Naive B cell (primary cell): ENCODE data around the gene OVOL3. TPM values are rescaled to one million over a fixed set of nuclear protein-coding genes. Genes with fewer than 3 reads are reported as not detected.
"Not testable (repeated sequence)": the region's sequence is repeated elsewhere in the genome, so short reads cannot be mapped to it uniquely, and the experiment has no call there.

Source experiments
- ATAC-seq, 2 donors: fragments of 150-1000 bp; cut with Tn5 transposase; 2 replicates each; pipeline ENCODE4 v1.10.0; 2021; ENCODE audit warnings: low read depth in 2 of 2, mild to moderate bottlenecking in 2 of 2, moderate library complexity in 2 of 2
- DNase-seq: peaks from one replicate; pipeline ENCODE4 v3.0.0; 2022
- H3K27ac Mint-ChIP-seq, 6 donors: one replicate each; pipeline ENCODE4 v1.8.0; 2020 to 2022; ENCODE audit warnings: mild to moderate bottlenecking in 6 of 6, mixed read lengths in 6 of 6, moderate library complexity in 5 of 6, inconsistent platforms in 2 of 6
- H3K27me3 Mint-ChIP-seq, 3 donors: one replicate each; pipeline ENCODE4 v1.8.0; 2021 to 2022; ENCODE audit warnings: mixed read lengths in 3 of 3, mild to moderate bottlenecking in 1 of 3
- H3K36me3 Mint-ChIP-seq, 2 donors: one replicate each; pipeline ENCODE4 v1.8.0; 2020 to 2022; ENCODE audit warnings: mixed read lengths in 2 of 2, inconsistent platforms in 1 of 2, mild to moderate bottlenecking in 1 of 2
- H3K4me1 Mint-ChIP-seq, 3 donors: one replicate each; pipeline ENCODE4 v1.8.0; 2020 to 2022; ENCODE audit warnings: mixed read lengths in 3 of 3, inconsistent platforms in 1 of 3, mild to moderate bottlenecking in 1 of 3, moderate library complexity in 1 of 3
- H3K4me3 Mint-ChIP-seq, 8 donors: one replicate each; pipeline ENCODE4 v1.8.0; 2020 to 2022; ENCODE audit warnings: mild to moderate bottlenecking in 8 of 8, mixed read lengths in 8 of 8, moderate library complexity in 8 of 8, inconsistent platforms in 2 of 8
- H3K9me3 Mint-ChIP-seq, 7 donors: one replicate each; pipeline ENCODE4 v1.8.0; 2020 to 2022; ENCODE audit warnings: mixed read lengths in 7 of 7, mild to moderate bottlenecking in 5 of 7, inconsistent platforms in 2 of 7, moderate library complexity in 1 of 7
- polyA plus RNA-seq, 6 donors: library from polyadenylated mRNA; unstranded; fragments of 300-500 nt; fragmentation: Illumina TruSeq; gene quantifications; one replicate each; pipeline ENCODE4 v1.2.3, GENCODE V29; 2021; ENCODE audit warnings: low read depth in 6 of 6

OVOL3 gene
- polyA plus RNA-seq = not detected

GRCh38 chr19:36110487-36111199 is at the start of gene OVOL3:
OVOL3 (plus strand) TSS chr19:36111143; CDS start chr19:36111203, 60 bp downstream.
- peak within 1 kb of the TSS in 3 of 8 donors; percentile 76 to 88 (median 81) for H3K4me3 Mint-ChIP-seq
- no peak for DNase-seq
- no peaks in the 10 kb centered on the region for H3K27me3 Mint-ChIP-seq
- H3K36me3 Mint-ChIP-seq = peaks cover 0 to 9% of the 10 kb centered on the region in 2 donors
- peaks cover 24 to 26% (median 26%) of the 10 kb centered on the region in 3 donors for H3K4me1 Mint-ChIP-seq
- peak within 1 kb of the TSS in 1 of 6 donors; percentile 69 for H3K27ac Mint-ChIP-seq
- no peak for ATAC-seq
- no peaks in the 10 kb centered on the region for H3K9me3 Mint-ChIP-seq

- ATAC-seq (no peak), DNase-seq (no peak)
- no peaks in the 10 kb centered on the region for H3K9me3 Mint-ChIP-seq
- H3K36me3 Mint-ChIP-seq = no peaks in the 10 kb centered on the region
- no peak overlapping the region for H3K4me3 Mint-ChIP-seq
- H3K4me1 Mint-ChIP-seq = peaks cover 0 to under 1% (median under 1%) of the 10 kb centered on the region in 3 donors
- H3K27me3 Mint-ChIP-seq = no peaks in the 10 kb centered on the region
- H3K27ac Mint-ChIP-seq = no peak overlapping the region
Observed at GRCh38 chr19:36061367-36061766, 49.6 kb upstream of the OVOL3 start.

GRCh38 chr19:36064826-36065225 is 46.1 kb upstream of the OVOL3 start:
- H3K27me3 Mint-ChIP-seq = no peaks in the 10 kb centered on the region
- H3K4me3 Mint-ChIP-seq = peak overlapping the region in 1 of 8 donors; percentile 73
- peaks cover 0 to 2% (median 0%) of the 10 kb centered on the region in 7 donors for H3K9me3 Mint-ChIP-seq
- no peaks in the 10 kb centered on the region for H3K4me1 Mint-ChIP-seq
- no peak for ATAC-seq
- no peak for DNase-seq
- H3K27ac Mint-ChIP-seq = no peak overlapping the region
- no peaks in the 10 kb centered on the region for H3K36me3 Mint-ChIP-seq

- H3K9me3 Mint-ChIP-seq = peaks cover 0 to 2% (median 0%) of the 10 kb centered on the region in 7 donors
- no peaks in the 10 kb centered on the region for H3K36me3 Mint-ChIP-seq
- no peaks in the 10 kb centered on the region for H3K27me3 Mint-ChIP-seq
- ATAC-seq (no peak), DNase-seq (no peak)
- no peaks in the 10 kb centered on the region for H3K4me1 Mint-ChIP-seq
- no peak overlapping the region for H3K4me3 Mint-ChIP-seq
- H3K27ac Mint-ChIP-seq = no peak overlapping the region
Observed at GRCh38 chr19:36067681-36068080, 43.3 kb upstream of the OVOL3 start.

- H3K36me3 Mint-ChIP-seq, H3K4me1 Mint-ChIP-seq, H3K27me3 Mint-ChIP-seq, H3K9me3 Mint-ChIP-seq, ATAC-seq, DNase-seq, H3K27ac Mint-ChIP-seq, H3K4me3 Mint-ChIP-seq: not testable (repeated sequence)
Observed at GRCh38 chr19:36068810-36069499, 42.0 kb upstream of the OVOL3 start.

GRCh38 chr19:36072081-36072480 is 38.9 kb upstream of the OVOL3 start:
- ATAC-seq (no peak), DNase-seq (no peak)
- Mint-ChIP-seq H3K36me3 (no peaks in the 10 kb centered on the region), H3K27me3 (no peaks in the 10 kb centered on the region), H3K9me3 (peaks cover 0 to 2% (median 0%) of the 10 kb centered on the region in 7 donors), H3K27ac (no peak overlapping the region), H3K4me3 (no peak overlapping the region), H3K4me1 (no peaks in the 10 kb centered on the region)

GRCh38 chr19:36073121-36073876 is 37.6 kb upstream of the OVOL3 start:
- no peaks in the 10 kb centered on the region for H3K36me3 Mint-ChIP-seq
- peak overlapping the region in 2 of 6 donors; percentile 16 to 67 for H3K27ac Mint-ChIP-seq
- H3K4me3 Mint-ChIP-seq = no peak overlapping the region
- peaks cover 0 to 2% (median 0%) of the 10 kb centered on the region in 7 donors for H3K9me3 Mint-ChIP-seq
- ATAC-seq (no peak), DNase-seq (no peak)
- H3K27me3 Mint-ChIP-seq = no peaks in the 10 kb centered on the region
- no peaks in the 10 kb centered on the region for H3K4me1 Mint-ChIP-seq

- no peaks in the 10 kb centered on the region for H3K27me3 Mint-ChIP-seq
- DNase-seq (no peak), ATAC-seq (no peak)
- no peaks in the 10 kb centered on the region for H3K36me3 Mint-ChIP-seq
- no peak overlapping the region for H3K4me3 Mint-ChIP-seq
- H3K27ac Mint-ChIP-seq = peak overlapping the region in 2 of 6 donors; percentile 18 to 23
- no peaks in the 10 kb centered on the region for H3K4me1 Mint-ChIP-seq
- H3K9me3 Mint-ChIP-seq = no peaks in the 10 kb centered on the region
Observed at GRCh38 chr19:36079389-36079945, 31.5 kb upstream of the OVOL3 start.

- Mint-ChIP-seq H3K4me3 (no peak overlapping the region), H3K4me1 (no peaks in the 10 kb centered on the region), H3K9me3 (no peaks in the 10 kb centered on the region), H3K36me3 (no peaks in the 10 kb centered on the region), H3K27ac (no peak overlapping the region), H3K27me3 (no peaks in the 10 kb centered on the region)
- ATAC-seq (no peak), DNase-seq (no peak)
Observed at GRCh38 chr19:36081385-36081784, 29.6 kb upstream of the OVOL3 start.

GRCh38 chr19:36081894-36082293 is 29.0 kb upstream of the OVOL3 start:
- Mint-ChIP-seq H3K27ac (peak overlapping the region in 2 of 6 donors; percentile 5 to 79), H3K27me3 (no peaks in the 10 kb centered on the region), H3K36me3 (no peaks in the 10 kb centered on the region), H3K9me3 (no peaks in the 10 kb centered on the region), H3K4me1 (no peaks in the 10 kb centered on the region), H3K4me3 (no peak overlapping the region)
- DNase-seq = no peak
- ATAC-seq = no peak

- Mint-ChIP-seq H3K36me3 (no peaks in the 10 kb centered on the region), H3K4me3 (no peak overlapping the region), H3K27ac (no peak overlapping the region), H3K4me1 (no peaks in the 10 kb centered on the region), H3K27me3 (no peaks in the 10 kb centered on the region), H3K9me3 (no peaks in the 10 kb centered on the region)
- DNase-seq (no peak), ATAC-seq (no peak)
Observed at GRCh38 chr19:36082916-36083315, 28.0 kb upstream of the OVOL3 start.

GRCh38 chr19:36084231-36085009 is 26.5 kb upstream of the OVOL3 start:
- Mint-ChIP-seq H3K36me3 (no peaks in the 10 kb centered on the region), H3K4me1 (no peaks in the 10 kb centered on the region), H3K4me3 (peak overlapping the region in 1 of 8 donors; percentile 59), H3K9me3 (no peaks in the 10 kb centered on the region), H3K27ac (no peak overlapping the region), H3K27me3 (no peaks in the 10 kb centered on the region)
- ATAC-seq (no peak), DNase-seq (no peak)

GRCh38 chr19:36086326-36086725 is 24.6 kb upstream of the OVOL3 start:
- no peak for ATAC-seq
- no peak overlapping the region for H3K4me3 Mint-ChIP-seq
- H3K27me3 Mint-ChIP-seq = no peaks in the 10 kb centered on the region
- H3K9me3 Mint-ChIP-seq = no peaks in the 10 kb centered on the region
- no peaks in the 10 kb centered on the region for H3K4me1 Mint-ChIP-seq
- H3K27ac Mint-ChIP-seq = no peak overlapping the region
- no peak for DNase-seq
- no peaks in the 10 kb centered on the region for H3K36me3 Mint-ChIP-seq
